HepG2 (cell line): Measurements from ENCODE around the gene HDLBP. TPM values are rescaled to one million over a fixed set of nuclear protein-coding genes. Genes with fewer than 3 reads are reported as not detected.

Source experiments
- CENPX ChIP-seq: sonication (generic); formaldehyde crosslinking; IDR thresholded peaks from 2 replicates; pipeline ENCODE4 v1.9.0; 2021; ENCODE audit warnings: mild to moderate bottlenecking, missing genetic modification reagents, moderate library complexity
- DBP ChIP-seq: sonication (generic); formaldehyde crosslinking; IDR thresholded peaks from 2 replicates; pipeline ENCODE4 v1.4.0; 2020; ENCODE audit warnings: missing genetic modification reagents; ENCODE audit errors: not compliant biosample characterization
- DPF2 ChIP-seq: sonication (generic); formaldehyde crosslinking; IDR thresholded peaks from 2 replicates; pipeline ENCODE4 v1.4.0; 2020; ENCODE audit warnings: mild to moderate bottlenecking, low read depth, missing genetic modification reagents, borderline replicate concordance
- GABPA ChIP-seq, 2 experiments: IDR thresholded peaks; 2 replicates each; pipeline ENCODE4 v1.6.1; 2011 to 2016; ENCODE audit warnings: low read depth in 2 of 2, low read length in 1 of 2, missing biosample characterization in 1 of 2, missing genetic modification characterization in 1 of 2
- JUND ChIP-seq: sonication (generic); formaldehyde crosslinking; IDR thresholded peaks from 2 replicates; pipeline ENCODE4 v1.8.0; 2022; ENCODE audit warnings: mild to moderate bottlenecking, missing genetic modification reagents
- MAFF ChIP-seq: IDR thresholded peaks from 2 replicates; pipeline ENCODE4 v1.6.1; 2011; ENCODE audit warnings: low read depth, low read length, improper control_type of control experiment
- MYC ChIP-seq: sonication (generic); formaldehyde crosslinking; IDR thresholded peaks from 2 replicates; pipeline ENCODE4 v1.9.0; 2021; ENCODE audit warnings: missing genetic modification reagents, borderline replicate concordance
- NR2F6 ChIP-seq, 2 experiments: IDR thresholded peaks; 2 replicates each; pipeline ENCODE4 v1.6.1; 2016; ENCODE audit warnings: antibody characterized with exemption in 1 of 2, mild to moderate bottlenecking in 1 of 2
- PRDM4 ChIP-seq: sonication (generic); formaldehyde crosslinking; IDR thresholded peaks from 2 replicates; pipeline ENCODE4 v1.9.0; 2021; ENCODE audit warnings: missing genetic modification reagents, borderline replicate concordance
- RXRB ChIP-seq: IDR thresholded peaks from 2 replicates; pipeline ENCODE4 v1.6.1; 2016; ENCODE audit warnings: borderline replicate concordance, missing genetic modification reagents, missing compliant biosample characterization
- SP4 ChIP-seq: sonication (generic); formaldehyde crosslinking; IDR thresholded peaks from 2 replicates; pipeline ENCODE4 v1.8.1; 2023; ENCODE audit warnings: mild to moderate bottlenecking, missing genetic modification reagents
- THAP11 ChIP-seq: IDR thresholded peaks from 2 replicates; pipeline ENCODE4 v1.6.1; 2016; ENCODE audit warnings: missing biosample characterization, missing genetic modification reagents
- YEATS2 ChIP-seq: sonication (generic); formaldehyde crosslinking; IDR thresholded peaks from 2 replicates; pipeline ENCODE4 v1.4.0; 2020; ENCODE audit warnings: missing genetic modification reagents, borderline replicate concordance
- ZBTB7A ChIP-seq: sonication (generic); formaldehyde crosslinking; IDR thresholded peaks from 2 replicates; pipeline ENCODE4 v1.8.0; 2022; ENCODE audit warnings: mild to moderate bottlenecking, missing genetic modification reagents
- ZNF234 ChIP-seq: sonication (generic); formaldehyde crosslinking; conservative IDR thresholded peaks from 2 replicates; pipeline ENCODE4 v1.5.1; 2020; ENCODE audit warnings: mild to moderate bottlenecking, missing genetic modification reagents
- ZNF331 ChIP-seq: sonication (generic); formaldehyde crosslinking; IDR thresholded peaks from 2 replicates; pipeline ENCODE4 v1.4.0; 2020; ENCODE audit warnings: missing genetic modification reagents
- ZNF547 ChIP-seq: sonication (generic); formaldehyde crosslinking; IDR thresholded peaks from 2 replicates; pipeline ENCODE4 v1.5.1; 2020; ENCODE audit warnings: mild to moderate bottlenecking, missing genetic modification reagents
- ZNF552 ChIP-seq: sonication (generic); formaldehyde crosslinking; IDR thresholded peaks from 2 replicates; pipeline ENCODE4 v1.9.0; 2022; ENCODE audit warnings: missing genetic modification reagents, mild to moderate bottlenecking, borderline replicate concordance
- ZNF670 ChIP-seq: sonication (generic); formaldehyde crosslinking; IDR thresholded peaks from 2 replicates; pipeline ENCODE4 v1.8.0; 2022; ENCODE audit warnings: mild to moderate bottlenecking, missing genetic modification reagents, borderline replicate concordance
- ZNF720 ChIP-seq: sonication (generic); formaldehyde crosslinking; IDR thresholded peaks from 2 replicates; pipeline ENCODE4 v1.4.0; 2020; ENCODE audit warnings: missing genetic modification reagents
- ZNF781 ChIP-seq: sonication (generic); formaldehyde crosslinking; IDR thresholded peaks from 2 replicates; pipeline ENCODE4 v1.5.1; 2020; ENCODE audit warnings: borderline replicate concordance, mild to moderate bottlenecking, missing genetic modification reagents; ENCODE audit errors: not compliant biosample characterization
- ZNF841 ChIP-seq: sonication (generic); formaldehyde crosslinking; IDR thresholded peaks from 2 replicates; pipeline ENCODE4 v1.8.1; 2023; ENCODE audit warnings: missing genetic modification reagents, borderline replicate concordance
- ZSCAN21 ChIP-seq: sonication (generic); formaldehyde crosslinking; IDR thresholded peaks from 2 replicates; pipeline ENCODE4 v1.8.0; 2022; ENCODE audit warnings: mild to moderate bottlenecking, missing genetic modification reagents, moderate library complexity, borderline replicate concordance
- ZSCAN31 ChIP-seq: sonication (generic); formaldehyde crosslinking; IDR thresholded peaks from 2 replicates; pipeline ENCODE4 v1.5.0; 2020; ENCODE audit warnings: low read depth, mild to moderate bottlenecking, missing genetic modification reagents
- polyA plus RNA-seq, 8 experiments: library from polyadenylated mRNA; depleted of rRNA in 3 of 8; stranded (reverse) in 7 of 8; unstranded in 1 of 8; fragments of >200 nt; fragmentation: Illumina TruSeq in 4 of 8; extraction: Trizol in 4 of 8; gene quantifications; 2 replicates each; pipeline versions ENCODE4 v1.2.1 to v1.2.3, GENCODE V29; 2011 to 2016; ENCODE audit warnings: low read depth in 4 of 8, missing spikeins in 1 of 8, mixed read lengths in 1 of 8; ENCODE audit not compliant: insufficient read depth in 1 of 8
- total RNA-seq, 5 experiments: library from RNA; depleted of rRNA; stranded (reverse); fragments of >200 nt; fragmentation: Illumina TruSeq; extraction: Trizol; gene quantifications; 2 replicates each; pipeline ENCODE4 v1.2.3, GENCODE V29; 2016; ENCODE audit warnings: low read depth in 1 of 5
- TF ChIP-seq, protein P1 (sequence below): IDR thresholded peaks from 2 replicates; pipeline ENCODE4 v1.6.1; 2016; ENCODE audit warnings: missing compliant biosample characterization, missing genetic modification reagents, borderline replicate concordance

Gene HDLBP
- total and polyA plus RNA-seq, 2 of the 13 experiments (the other 11 are each of a cell fraction or from before 2014, with no cell fraction given), result 464 to 707 TPM

DNA sequence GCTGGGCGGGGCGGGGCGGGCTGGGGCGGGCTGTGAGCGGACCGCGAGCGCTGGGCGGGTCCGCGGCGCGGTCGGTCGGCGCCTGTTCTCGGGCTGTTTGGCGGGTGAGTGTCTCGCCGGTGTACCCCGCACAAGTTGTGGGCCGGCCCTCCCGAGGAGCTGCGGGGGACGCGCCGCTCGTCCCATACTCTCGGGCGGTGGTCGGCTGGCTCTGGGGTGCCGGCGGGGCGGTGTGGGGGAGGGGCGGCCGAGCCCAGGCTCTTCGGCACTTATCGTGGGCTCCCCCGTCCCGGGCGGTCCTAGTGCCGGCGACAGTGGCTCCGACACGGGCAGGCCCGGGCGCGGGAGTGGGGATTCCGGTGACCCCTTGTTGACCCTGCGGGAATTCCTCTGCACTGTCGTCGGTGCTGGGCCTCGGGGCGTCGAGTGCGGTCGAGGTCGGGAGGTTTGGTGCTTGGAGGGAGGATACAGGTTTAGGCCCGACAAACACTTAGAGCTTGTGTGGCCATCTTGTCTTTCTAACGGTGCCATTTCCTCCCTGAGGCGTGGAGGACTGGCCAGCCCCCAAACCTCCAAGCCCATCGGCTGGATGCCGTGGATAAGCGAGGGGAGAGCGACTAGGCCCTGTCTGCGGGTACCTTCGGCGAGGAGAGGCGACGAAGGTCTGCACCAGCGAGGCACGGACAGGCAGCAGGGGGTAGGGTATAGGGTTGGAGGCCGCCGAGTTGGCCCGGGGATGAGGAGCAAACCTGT lies 583 bp upstream of the HDLBP start, which contains the start of gene SEPTIN2 (continued):
- TF ChIP-seq ZSCAN21 (CRISPR knock-in tag) (no peak; the same call in none of the 2 replicates), JUND (CRISPR knock-in tag) (no peak; the same call in 1 of the 2 replicates), NR2F6 (IDR thresholded peaks at IDR 0.05) (peak; percentile 48; the same call in 1 of the 2 replicates), NR2F6 (CRISPR knock-in tag; IDR thresholded peaks at IDR 0.05) (peak; percentile 59), ZSCAN31 (CRISPR knock-in tag) (peak; percentile 33), YEATS2 (CRISPR knock-in tag) (peak; percentile 34; the same call in 1 of the 2 replicates), GABPA (IDR thresholded peaks at IDR 0.05; ENCODE audit: low read depth, low read length) (no peak), GABPA (CRISPR knock-in tag; IDR thresholded peaks at IDR 0.05; ENCODE audit: low read depth) (no peak), ZNF720 (peak; percentile 80; the same call in 1 of the 2 replicates), ZNF670 (CRISPR knock-in tag) (no peak), CENPX (no peak), ZBTB7A (CRISPR knock-in tag) (no peak), ZNF552 (peak; percentile 55), SP4 (CRISPR knock-in tag) (no peak), MYC (CRISPR knock-in tag) (peak; percentile 81), DBP (no peak), THAP11 (CRISPR knock-in tag) (no peak), ZNF781 (CRISPR knock-in tag) (peak; percentile 88), MAFF (no peak), PRDM4 (CRISPR knock-in tag) (no peak), ZNF331 (CRISPR knock-in tag) (no peak; the same call in none of the 2 replicates), DPF2 (0 out of 2 replicates have a peak, but pooled peaks have one; percentile 13), ZNF841 (no peak; the same call in 1 of the 2 replicates), ZNF547 (CRISPR knock-in tag) (peak; percentile 11; the same call in 1 of the 2 replicates), ZNF234 (CRISPR knock-in tag) (peak; percentile 77; the same call in 1 of the 2 replicates), RXRB (CRISPR knock-in tag) (no peak; the same call in 1 of the 2 replicates)
- TF ChIP-seq, protein P1, sequence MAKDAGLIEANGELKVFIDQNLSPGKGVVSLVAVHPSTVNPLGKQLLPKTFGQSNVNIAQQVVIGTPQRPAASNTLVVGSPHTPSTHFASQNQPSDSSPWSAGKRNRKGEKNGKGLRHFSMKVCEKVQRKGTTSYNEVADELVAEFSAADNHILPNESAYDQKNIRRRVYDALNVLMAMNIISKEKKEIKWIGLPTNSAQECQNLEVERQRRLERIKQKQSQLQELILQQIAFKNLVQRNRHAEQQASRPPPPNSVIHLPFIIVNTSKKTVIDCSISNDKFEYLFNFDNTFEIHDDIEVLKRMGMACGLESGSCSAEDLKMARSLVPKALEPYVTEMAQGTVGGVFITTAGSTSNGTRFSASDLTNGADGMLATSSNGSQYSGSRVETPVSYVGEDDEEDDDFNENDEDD, result no peak; the same call in none of the 2 replicates
